Measurements from ENCODE around the gene TNFSF12.

DNA sequence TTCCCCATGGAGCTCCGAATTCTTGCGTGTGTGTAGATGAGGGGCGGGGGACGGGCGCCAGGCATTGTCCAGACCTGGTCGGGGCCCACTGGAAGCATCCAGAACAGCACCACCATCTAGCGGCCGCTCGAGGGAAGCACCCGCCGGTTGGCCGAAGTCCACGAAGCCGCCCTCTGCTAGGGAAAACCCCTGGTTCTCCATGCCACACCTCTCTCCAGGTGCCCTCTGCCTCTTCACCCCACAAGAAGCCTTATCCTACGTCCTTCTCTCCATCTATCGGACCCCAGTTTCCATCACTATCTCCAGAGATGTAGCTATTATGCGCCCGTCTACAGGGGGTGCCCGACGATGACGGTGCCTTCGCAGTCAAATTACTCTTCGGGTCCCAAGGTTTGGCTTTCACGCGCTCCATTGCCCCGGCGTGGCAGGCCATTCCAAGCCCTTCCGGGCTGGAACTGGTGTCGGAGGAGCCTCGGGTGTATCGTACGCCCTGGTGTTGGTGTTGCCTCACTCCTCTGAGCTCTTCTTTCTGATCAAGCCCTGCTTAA lies 12.2 kb downstream of the TNFSF12 start:
- TF ChIP-seq, protein P1, sequence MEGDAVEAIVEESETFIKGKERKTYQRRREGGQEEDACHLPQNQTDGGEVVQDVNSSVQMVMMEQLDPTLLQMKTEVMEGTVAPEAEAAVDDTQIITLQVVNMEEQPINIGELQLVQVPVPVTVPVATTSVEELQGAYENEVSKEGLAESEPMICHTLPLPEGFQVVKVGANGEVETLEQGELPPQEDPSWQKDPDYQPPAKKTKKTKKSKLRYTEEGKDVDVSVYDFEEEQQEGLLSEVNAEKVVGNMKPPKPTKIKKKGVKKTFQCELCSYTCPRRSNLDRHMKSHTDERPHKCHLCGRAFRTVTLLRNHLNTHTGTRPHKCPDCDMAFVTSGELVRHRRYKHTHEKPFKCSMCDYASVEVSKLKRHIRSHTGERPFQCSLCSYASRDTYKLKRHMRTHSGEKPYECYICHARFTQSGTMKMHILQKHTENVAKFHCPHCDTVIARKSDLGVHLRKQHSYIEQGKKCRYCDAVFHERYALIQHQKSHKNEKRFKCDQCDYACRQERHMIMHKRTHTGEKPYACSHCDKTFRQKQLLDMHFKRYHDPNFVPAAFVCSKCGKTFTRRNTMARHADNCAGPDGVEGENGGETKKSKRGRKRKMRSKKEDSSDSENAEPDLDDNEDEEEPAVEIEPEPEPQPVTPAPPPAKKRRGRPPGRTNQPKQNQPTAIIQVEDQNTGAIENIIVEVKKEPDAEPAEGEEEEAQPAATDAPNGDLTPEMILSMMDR (optimal IDR thresholded peaks at IDR 0.05 in 1 of 3, IDR thresholded peaks at IDR 0.05 in 1 of 3, conservative IDR thresholded peaks at IDR 0.05 in 1 of 3; ENCODE audit: extremely low read depth in 1 of 3, insufficient read depth in 2 of 3, low read length in 3 of 3), result peak; percentile 76 to 96 (median 92)
- TF ChIP-seq EZH2 (IDR thresholded peaks at IDR 0.05; ENCODE audit: low read length), result no peak
